ENCODE measurements around the gene ATAD2B.

The ATAD2B gene

GRCh38 chr2:23836505-23836904, 90.4 kb downstream of the ATAD2B start:
- DNase-seq = no peak

GRCh38 chr2:23835988-23836387, 90.9 kb downstream of the ATAD2B start:
- DNase-seq = no peak

- DNase-seq = no peak
These were observed 91.5 kb downstream of the ATAD2B start for GRCh38 chr2:23835423-23835822.

GRCh38 chr2:23828986-23829385, 97.9 kb downstream of the ATAD2B start:
- no peak for DNase-seq

GRCh38 chr2:23828256-23828980, 98.5 kb downstream of the ATAD2B start:
- no peak for DNase-seq

GRCh38 chr2:23827287-23827686, 99.6 kb downstream of the ATAD2B start:
- DNase-seq = no peak

- DNase-seq = peak; percentile 56
These were observed 100.2 kb downstream of the ATAD2B start for GRCh38 chr2:23826771-23827170.

GRCh38 chr2:23826040-23826439, 100.9 kb downstream of the ATAD2B start:
- DNase-seq = no peak

GRCh38 chr2:23824777-23825212, 102.1 kb downstream of the ATAD2B start:
- peak; percentile 51 for DNase-seq

GRCh38 chr2:23823863-23824262, 103.1 kb downstream of the ATAD2B start:
- peak; percentile 24 for DNase-seq

GRCh38 chr2:23814963-23815362, 112.0 kb downstream of the ATAD2B start:
- no peak for DNase-seq

- DNase-seq = no peak
These were observed 113.5 kb downstream of the ATAD2B start for GRCh38 chr2:23813438-23813837.

- no peak for DNase-seq
These were observed 117.8 kb downstream of the ATAD2B start for GRCh38 chr2:23809150-23809549.

GRCh38 chr2:23806665-23807249, 120.2 kb downstream of the ATAD2B start:
- no peak for DNase-seq

GRCh38 chr2:23806201-23806600, 120.7 kb downstream of the ATAD2B start:
- no peak for DNase-seq

GRCh38 chr2:23803965-23804542, 122.9 kb downstream of the ATAD2B start:
- no peak for DNase-seq

GRCh38 chr2:23803264-23803964, 123.5 kb downstream of the ATAD2B start:
- DNase-seq = no peak

- no peak for DNase-seq
These were observed 125.5 kb downstream of the ATAD2B start for GRCh38 chr2:23801396-23801795.

- no peak for DNase-seq
These were observed 132.7 kb downstream of the ATAD2B start for GRCh38 chr2:23794234-23794633.

GRCh38 chr2:23793476-23793875, 133.4 kb downstream of the ATAD2B start:
- no peak for DNase-seq

GRCh38 chr2:23791030-23791429, 135.9 kb downstream of the ATAD2B start:
- no peak for DNase-seq

- no peak for DNase-seq
These were observed 137.9 kb downstream of the ATAD2B start for GRCh38 chr2:23789012-23789411.

- DNase-seq = no peak
These were observed 138.8 kb downstream of the ATAD2B start for GRCh38 chr2:23788100-23788499.

GRCh38 chr2:23784971-23785370, 142.0 kb downstream of the ATAD2B start:
- DNase-seq = no peak
